Fibroblast of lung (primary cell): ENCODE data around the gene SFT2D3. TPM values are rescaled to one million over a fixed set of nuclear protein-coding genes. Genes with fewer than 3 reads are reported as not detected.

Source experiments
- DNase-seq, 2 donors: peaks; one replicate each; pipeline versions ENCODE4 v3.0.0 to v3.0.0-alpha.2; 2010; ENCODE audit warnings: low read depth in 2 of 2
- H2AFZ ChIP-seq: 2 replicates; pipeline ENCODE4 v1.5.1; 2012; ENCODE audit warnings: low read length, control low read depth, inconsistent platforms
- H3K27ac ChIP-seq: 2 replicates; pipeline ENCODE4 v1.5.1; 2011; ENCODE audit warnings: low read length, control low read depth; ENCODE audit not compliant: insufficient read depth
- H3K27me3 ChIP-seq: 2 replicates; pipeline ENCODE4 v1.5.1; 2011; ENCODE audit warnings: mild to moderate bottlenecking, low read length; ENCODE audit not compliant: control insufficient read depth, insufficient read depth
- H3K36me3 ChIP-seq: 2 replicates; pipeline ENCODE4 v1.5.1; 2011; ENCODE audit warnings: low read length; ENCODE audit not compliant: control insufficient read depth, insufficient read depth
- H3K4me1 ChIP-seq: 2 replicates; pipeline ENCODE4 v1.5.1; 2011; ENCODE audit warnings: low read length; ENCODE audit not compliant: control insufficient read depth, insufficient read depth; ENCODE audit errors: extremely low read depth
- H3K4me2 ChIP-seq: 2 replicates; pipeline ENCODE4 v1.5.1; 2011; ENCODE audit warnings: low read length, control low read depth; ENCODE audit not compliant: insufficient read depth; ENCODE audit errors: extremely low read depth
- H3K4me3 ChIP-seq, 4 experiments: fragments of 200-600 bp in 1 of 4; sonication (generic) in 1 of 4; replicated peaks in 1 of 4; 2 replicates each; pipeline ENCODE4 v1.5.1; 2011 to 2016; ENCODE audit warnings: low read length in 4 of 4, low read depth in 3 of 4, mild to moderate bottlenecking in 3 of 4, control low read depth in 2 of 4, inconsistent platforms in 1 of 4, mixed read lengths in 1 of 4; ENCODE audit not compliant: insufficient read depth in 1 of 4; ENCODE audit errors: control extremely low read depth in 1 of 4
- H3K79me2 ChIP-seq: 2 replicates; pipeline ENCODE4 v1.5.1; 2012; ENCODE audit warnings: mild to moderate bottlenecking, low read length, inconsistent platforms; ENCODE audit not compliant: control insufficient read depth, insufficient read depth
- H3K9ac ChIP-seq: 2 replicates; pipeline ENCODE4 v1.5.1; 2011; ENCODE audit warnings: mild to moderate bottlenecking, low read length, control low read depth; ENCODE audit not compliant: insufficient read depth
- H3K9me3 ChIP-seq: 2 replicates; pipeline ENCODE4 v1.5.1; 2012; ENCODE audit warnings: low read depth, low read length; ENCODE audit not compliant: control insufficient read depth, insufficient read depth
- H4K20me1 ChIP-seq: 2 replicates; pipeline ENCODE4 v1.5.1; 2011; ENCODE audit warnings: low read length; ENCODE audit not compliant: control insufficient read depth, insufficient read depth; ENCODE audit errors: extremely low read depth
- CTCF ChIP-seq, 2 donors: IDR thresholded peaks in 1 of 2; conservative IDR thresholded peaks in 1 of 2; 1 replicate in 1 of 2; 2 replicates in 1 of 2; pipeline ENCODE4 v1.5.1; 2011 to 2012; ENCODE audit warnings: low read length in 2 of 2, control low read depth in 1 of 2, inconsistent platforms in 1 of 2, low read depth in 1 of 2, mild to moderate bottlenecking in 1 of 2
- EZH2 ChIP-seq: IDR thresholded peaks from 2 replicates; pipeline ENCODE4 v1.5.1; 2012; ENCODE audit warnings: low read length, control low read depth, mild to moderate bottlenecking; ENCODE audit errors: missing control alignments
- polyA plus RNA-seq, 2 donors: library from polyadenylated mRNA; depleted of rRNA in 1 of 2; stranded (reverse) in 1 of 2; unstranded in 1 of 2; fragments of >200 nt; gene quantifications; 2 replicates each; pipeline ENCODE4 v1.2.1, GENCODE V29; 2011 to 2012; ENCODE audit warnings: missing spikeins in 1 of 2
- total RNA-seq: library from RNA; depleted of rRNA; stranded (reverse); fragments of >200 nt; gene quantifications from 2 replicates; pipeline ENCODE4 v1.2.1, GENCODE V29; 2014

Gene SFT2D3
- total and polyA plus RNA-seq, 2 donors (not counting 1 experiment from before 2014, with no cell fraction given) = 4.1 to 5.5 TPM

DNA sequence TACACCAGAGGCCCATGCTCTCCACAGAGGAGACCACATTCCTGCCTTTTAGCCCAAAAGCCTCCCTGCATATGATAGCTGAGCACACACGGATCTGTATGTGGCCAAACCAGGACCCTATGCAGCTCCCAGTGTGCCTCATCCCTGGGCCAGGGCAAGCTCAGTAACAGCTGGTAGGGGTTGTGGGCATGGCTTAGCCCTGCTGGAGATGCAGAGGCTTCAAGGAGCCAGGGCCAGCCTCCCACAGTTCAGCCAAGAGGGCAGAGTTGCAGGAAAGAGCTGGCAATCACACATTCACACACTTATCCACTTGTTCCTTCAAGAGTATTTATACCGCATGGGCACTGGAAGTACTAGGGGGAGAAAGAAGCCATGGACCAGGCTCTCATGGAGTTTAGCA, 24.4 kb upstream of the SFT2D3 start:
- H3K79me2 ChIP-seq = no peaks in the 10 kb centered on the region
- H3K27me3 ChIP-seq = peaks cover 18% of the 10 kb centered on the region
- no peak overlapping the region for H3K27ac ChIP-seq
- H3K9ac ChIP-seq = no peak overlapping the region
- no peak for DNase-seq
- H2AFZ ChIP-seq = no peak overlapping the region
- H3K36me3 ChIP-seq = no peaks in the 10 kb centered on the region
- H3K4me1 ChIP-seq = peaks cover 6% of the 10 kb centered on the region
- no peaks in the 10 kb centered on the region for H3K9me3 ChIP-seq
- no peak overlapping the region for H3K4me3 ChIP-seq
- no peaks in the 10 kb centered on the region for H4K20me1 ChIP-seq
- no peak overlapping the region for H3K4me2 ChIP-seq
- TF ChIP-seq EZH2 (no peak), CTCF (conservative IDR thresholded peaks at IDR 0.05 in 1 of 2, IDR thresholded peaks at IDR 0.05 in 1 of 2; ENCODE audit: low read depth in 1 of 2, low read length in 2 of 2) (no peak)

DNA sequence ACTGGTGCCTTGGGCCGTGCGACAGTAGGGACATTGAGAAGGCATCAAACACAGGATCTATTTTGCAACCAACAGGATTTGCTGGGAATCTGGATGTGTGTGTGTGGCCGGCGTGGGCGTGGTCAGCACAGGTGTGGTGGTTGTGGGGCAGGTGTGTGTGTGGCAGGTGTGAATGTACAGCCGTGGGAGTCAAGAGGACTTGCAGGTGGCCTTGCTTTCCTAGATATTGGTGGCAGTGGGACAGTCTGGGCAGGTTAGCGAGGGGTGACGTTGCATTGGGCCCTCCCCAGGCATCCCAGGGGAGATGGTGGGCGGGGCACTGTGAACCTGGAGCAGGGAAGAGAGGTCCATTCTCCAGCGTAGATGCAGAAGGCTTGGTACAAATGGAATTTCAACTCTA, 22.8 kb upstream of the SFT2D3 start:
- H3K36me3 ChIP-seq = no peaks in the 10 kb centered on the region
- TF ChIP-seq CTCF (conservative IDR thresholded peaks at IDR 0.05 in 1 of 2, IDR thresholded peaks at IDR 0.05 in 1 of 2; ENCODE audit: low read depth in 1 of 2, low read length in 2 of 2) (no peak), EZH2 (no peak)
- H3K27ac ChIP-seq = no peak overlapping the region
- no peak overlapping the region for H3K4me2 ChIP-seq
- no peak overlapping the region for H3K4me3 ChIP-seq
- peaks cover 6% of the 10 kb centered on the region for H3K4me1 ChIP-seq
- no peaks in the 10 kb centered on the region for H3K9me3 ChIP-seq
- no peak overlapping the region for H2AFZ ChIP-seq
- H3K79me2 ChIP-seq = no peaks in the 10 kb centered on the region
- peaks cover 18% of the 10 kb centered on the region for H3K27me3 ChIP-seq
- no peaks in the 10 kb centered on the region for H4K20me1 ChIP-seq
- no peak overlapping the region for H3K9ac ChIP-seq
- no peak for DNase-seq

GRCh38 chr2:127678991-127679390, 22.3 kb upstream of the SFT2D3 start:
- peaks cover 18% of the 10 kb centered on the region for H3K27me3 ChIP-seq
- H2AFZ ChIP-seq = no peak overlapping the region
- H3K27ac ChIP-seq = no peak overlapping the region
- H3K4me3 ChIP-seq = no peak overlapping the region
- no peak overlapping the region for H3K4me2 ChIP-seq
- H4K20me1 ChIP-seq = no peaks in the 10 kb centered on the region
- H3K36me3 ChIP-seq = no peaks in the 10 kb centered on the region
- H3K4me1 ChIP-seq = peaks cover 6% of the 10 kb centered on the region
- no peak for DNase-seq
- no peaks in the 10 kb centered on the region for H3K79me2 ChIP-seq
- H3K9me3 ChIP-seq = no peaks in the 10 kb centered on the region
- H3K9ac ChIP-seq = no peak overlapping the region
- TF ChIP-seq CTCF (conservative IDR thresholded peaks at IDR 0.05 in 1 of 2, IDR thresholded peaks at IDR 0.05 in 1 of 2; ENCODE audit: low read depth in 1 of 2, low read length in 2 of 2) (no peak), EZH2 (no peak)
